ENCODE data around the gene RGS18. TPM values are rescaled to one million over a fixed set of nuclear protein-coding genes. Genes with fewer than 3 reads are reported as not detected.
A peak's percentile ranks its signal among the peaks of the same experiment; 100 is the strongest.

RGS18 gene
- total RNA-seq, 1 donor from 2014 or later: not detected

GRCh38 chr1:192131914-192132313 lies 26.3 kb upstream of the RGS18 start:
- peaks cover 2% of the 10 kb centered on the region for H3K36me3 Mint-ChIP-seq (ENCODE audit: low read depth, unreplicated experiment)
- no peaks in the 10 kb centered on the region for H4K20me1 ChIP-seq (ENCODE audit: insufficient read depth, low read length)
- TF ChIP-seq CTCF (IDR thresholded peaks at IDR 0.05; ENCODE audit: insufficient read depth, low read depth, low read length): no peak
- no peak for TF ChIP-seq EZH2 (IDR thresholded peaks at IDR 0.05; ENCODE audit: insufficient read depth, low read length)
- no peak overlapping the region for H3K27ac ChIP-seq (ENCODE audit: low read depth, low read length)
- H3K9me3 Mint-ChIP-seq (ENCODE audit: unreplicated experiment): no peaks in the 10 kb centered on the region
- H3K9ac ChIP-seq (ENCODE audit: low read length): no peak overlapping the region
- DNase-seq (ENCODE audit: low read depth): no peak
- no peak for FAIRE-seq
- H3K79me2 ChIP-seq (ENCODE audit: insufficient read depth, low read length): no peaks in the 10 kb centered on the region
- H3K27ac Mint-ChIP-seq (ENCODE audit: unreplicated experiment): no peak overlapping the region
- no peak overlapping the region for H3K4me3 Mint-ChIP-seq (ENCODE audit: unreplicated experiment)
- H3K4me2 ChIP-seq (ENCODE audit: low read length): no peak overlapping the region
- H3K4me1 ChIP-seq (ENCODE audit: insufficient read depth, low read length): no peaks in the 10 kb centered on the region
- peaks cover 3% of the 10 kb centered on the region for H3K9me3 ChIP-seq (ENCODE audit: insufficient read depth, low read depth, low read length)
- no peak overlapping the region for H2AFZ ChIP-seq (ENCODE audit: low read depth, low read length)
- H3K4me1 Mint-ChIP-seq (ENCODE audit: low read depth, unreplicated experiment): no peaks in the 10 kb centered on the region
- no peaks in the 10 kb centered on the region for H3K27me3 Mint-ChIP-seq (ENCODE audit: low read depth, unreplicated experiment)
- no peaks in the 10 kb centered on the region for H3K27me3 ChIP-seq (ENCODE audit: insufficient read depth, low read length)
- H3K36me3 ChIP-seq (ENCODE audit: insufficient read depth, low read length): no peaks in the 10 kb centered on the region
- H3K4me3 ChIP-seq (ENCODE audit: insufficient read depth, low read depth, low read length): no peak overlapping the region

- Histone ChIP-seq H3K4me2 (ENCODE audit: low read length) (peak overlapping the region; percentile 17), H3K4me1 (ENCODE audit: insufficient read depth, low read length) (no peaks in the 10 kb centered on the region), H3K9ac (ENCODE audit: low read length) (no peak overlapping the region), H3K9me3 (ENCODE audit: insufficient read depth, low read depth, low read length) (peaks cover 3% of the 10 kb centered on the region), H3K79me2 (ENCODE audit: insufficient read depth, low read length) (no peaks in the 10 kb centered on the region), H3K27ac (ENCODE audit: low read depth, low read length) (peak overlapping the region; percentile 50), H3K4me3 (ENCODE audit: insufficient read depth, low read depth, low read length) (no peak overlapping the region), H4K20me1 (ENCODE audit: insufficient read depth, low read length) (no peaks in the 10 kb centered on the region), H3K36me3 (ENCODE audit: insufficient read depth, low read length) (no peaks in the 10 kb centered on the region), H2AFZ (ENCODE audit: low read depth, low read length) (no peak overlapping the region), H3K27me3 (ENCODE audit: insufficient read depth, low read length) (no peaks in the 10 kb centered on the region)
- no peak for FAIRE-seq
- no peaks in the 10 kb centered on the region for H3K9me3 Mint-ChIP-seq (ENCODE audit: unreplicated experiment)
- TF ChIP-seq EZH2 (IDR thresholded peaks at IDR 0.05; ENCODE audit: insufficient read depth, low read length): no peak
- H3K27me3 Mint-ChIP-seq (ENCODE audit: low read depth, unreplicated experiment): no peaks in the 10 kb centered on the region
- no peak overlapping the region for H3K4me3 Mint-ChIP-seq (ENCODE audit: unreplicated experiment)
- DNase-seq (ENCODE audit: low read depth): peak; percentile 17
- H3K4me1 Mint-ChIP-seq (ENCODE audit: low read depth, unreplicated experiment): peaks cover 2% of the 10 kb centered on the region
- H3K27ac Mint-ChIP-seq (ENCODE audit: unreplicated experiment): no peak overlapping the region
- H3K36me3 Mint-ChIP-seq (ENCODE audit: low read depth, unreplicated experiment): peaks cover 2% of the 10 kb centered on the region
Measured at GRCh38 chr1:192133350-192133926, 24.8 kb upstream of the RGS18 start.

- Histone ChIP-seq H4K20me1 (ENCODE audit: insufficient read depth, low read length) (no peaks in the 10 kb centered on the region), H3K27me3 (ENCODE audit: insufficient read depth, low read length) (no peaks in the 10 kb centered on the region), H3K27ac (ENCODE audit: low read depth, low read length) (no peak overlapping the region), H3K9ac (ENCODE audit: low read length) (no peak overlapping the region), H3K9me3 (ENCODE audit: insufficient read depth, low read depth, low read length) (no peaks in the 10 kb centered on the region), H3K4me2 (ENCODE audit: low read length) (no peak overlapping the region), H3K79me2 (ENCODE audit: insufficient read depth, low read length) (no peaks in the 10 kb centered on the region), H2AFZ (ENCODE audit: low read depth, low read length) (no peak overlapping the region), H3K4me3 (ENCODE audit: insufficient read depth, low read depth, low read length) (no peak overlapping the region), H3K36me3 (ENCODE audit: insufficient read depth, low read length) (no peaks in the 10 kb centered on the region), H3K4me1 (ENCODE audit: insufficient read depth, low read length) (no peaks in the 10 kb centered on the region)
- H3K27ac Mint-ChIP-seq (ENCODE audit: unreplicated experiment): no peak overlapping the region
- peaks cover 5% of the 10 kb centered on the region for H3K4me1 Mint-ChIP-seq (ENCODE audit: low read depth, unreplicated experiment)
- TF ChIP-seq CTCF (IDR thresholded peaks at IDR 0.05; ENCODE audit: insufficient read depth, low read depth, low read length): no peak
- no peak for TF ChIP-seq EZH2 (IDR thresholded peaks at IDR 0.05; ENCODE audit: insufficient read depth, low read length)
- DNase-seq (ENCODE audit: low read depth) (no peak), FAIRE-seq (no peak)
- H3K36me3 Mint-ChIP-seq (ENCODE audit: low read depth, unreplicated experiment): no peaks in the 10 kb centered on the region
- no peaks in the 10 kb centered on the region for H3K9me3 Mint-ChIP-seq (ENCODE audit: unreplicated experiment)
- no peaks in the 10 kb centered on the region for H3K27me3 Mint-ChIP-seq (ENCODE audit: low read depth, unreplicated experiment)
- H3K4me3 Mint-ChIP-seq (ENCODE audit: unreplicated experiment): no peak overlapping the region
Measured at GRCh38 chr1:192140382-192140781, 17.9 kb upstream of the RGS18 start.

Measured in astrocyte (in vitro differentiated cells and primary cell).